ENCODE measurements around the gene RPIA. TPM values are rescaled to one million over a fixed set of nuclear protein-coding genes. Genes with fewer than 3 reads are reported as not detected.

Gene RPIA
- total RNA-seq, 1 experiment from 2014 or later, result 10.7 TPM

DNA sequence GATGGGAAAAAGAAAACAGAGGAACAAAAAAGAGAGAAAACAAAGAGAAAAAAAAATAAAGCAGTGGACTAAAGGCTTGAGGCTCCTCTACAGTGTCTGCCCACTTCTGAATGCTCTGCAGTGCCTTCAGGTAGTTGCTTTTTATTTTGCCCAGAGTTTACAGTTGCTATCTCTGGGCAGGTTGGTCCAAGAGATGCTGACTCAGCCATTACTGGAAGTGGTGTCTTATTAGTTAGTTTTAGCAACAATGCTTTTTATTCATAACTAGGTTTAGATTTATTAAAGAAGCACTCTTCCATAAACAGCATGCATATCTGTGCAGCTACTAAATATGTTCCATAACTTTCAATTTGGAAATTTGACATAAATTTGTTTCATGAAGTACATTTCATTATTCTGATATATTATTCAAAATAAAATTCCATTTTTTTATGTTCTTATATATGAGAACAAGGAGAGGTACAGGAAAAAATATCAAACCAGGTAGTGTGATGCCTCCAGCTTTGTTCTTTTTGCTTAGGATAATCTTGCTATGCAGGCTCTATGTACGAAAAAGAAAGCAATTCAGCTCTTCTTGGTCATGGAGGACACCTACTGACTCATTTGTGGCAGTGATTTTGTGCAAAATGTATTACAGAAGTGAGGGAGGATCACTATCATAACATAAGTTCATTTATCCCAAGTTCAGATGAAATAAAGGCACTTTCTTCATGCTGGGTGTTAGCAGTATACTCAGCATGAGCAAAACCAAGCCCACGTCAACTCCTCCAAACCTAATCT is 69.5 kb downstream of the RPIA start:
- no peak for ATAC-seq
- BruUV-seq (replicated peaks), result no TSS peak
- Histone ChIP-seq H3K36me3 (ENCODE audit: low read depth, low read length) (0 out of 2 replicates have a peak, but pooled peaks cover 2% of the 10 kb centered on the region), H3K4me2 (ENCODE audit: low read length) (no peak overlapping the region), H3K4me3 (ENCODE audit: low read length) (no peak overlapping the region), H2AFZ (ENCODE audit: low read length) (no peak overlapping the region), H3K9ac (ENCODE audit: low read length) (no peak overlapping the region), H3K27me3 (ENCODE audit: low read length) (no peaks in the 10 kb centered on the region), H3K79me2 (ENCODE audit: low read length) (no peaks in the 10 kb centered on the region), H3K4me1 (ENCODE audit: insufficient read depth, low read length) (no peaks in the 10 kb centered on the region), H3K9me3 (ENCODE audit: low read length) (no peaks in the 10 kb centered on the region), H3K27ac (ENCODE audit: low read length) (no peak overlapping the region), H4K20me1 (ENCODE audit: low read length) (no peaks in the 10 kb centered on the region), H3K9me2 (replicated peaks; ENCODE audit: low read length) (no peaks in the 10 kb centered on the region), H3F3A (ENCODE audit: low read length, unreplicated experiment) (no peaks in the 10 kb centered on the region)
- intact Hi-C loops (cut with micrococcal nuclease), result no loop called here
- no peak for DNase-seq
- ChIA-PET POLR2A (ENCODE audit: unreplicated experiment) (no interaction called here), CTCF (no interaction called here)
- TF ChIP-seq EZH2phosphoT487 (IDR thresholded peaks at IDR 0.05; ENCODE audit: borderline replicate concordance, low read length) (no peak), EZH2 (IDR thresholded peaks at IDR 0.05; ENCODE audit: low read length, unreplicated experiment) (no peak)
- TF ChIP-seq, protein P1, sequence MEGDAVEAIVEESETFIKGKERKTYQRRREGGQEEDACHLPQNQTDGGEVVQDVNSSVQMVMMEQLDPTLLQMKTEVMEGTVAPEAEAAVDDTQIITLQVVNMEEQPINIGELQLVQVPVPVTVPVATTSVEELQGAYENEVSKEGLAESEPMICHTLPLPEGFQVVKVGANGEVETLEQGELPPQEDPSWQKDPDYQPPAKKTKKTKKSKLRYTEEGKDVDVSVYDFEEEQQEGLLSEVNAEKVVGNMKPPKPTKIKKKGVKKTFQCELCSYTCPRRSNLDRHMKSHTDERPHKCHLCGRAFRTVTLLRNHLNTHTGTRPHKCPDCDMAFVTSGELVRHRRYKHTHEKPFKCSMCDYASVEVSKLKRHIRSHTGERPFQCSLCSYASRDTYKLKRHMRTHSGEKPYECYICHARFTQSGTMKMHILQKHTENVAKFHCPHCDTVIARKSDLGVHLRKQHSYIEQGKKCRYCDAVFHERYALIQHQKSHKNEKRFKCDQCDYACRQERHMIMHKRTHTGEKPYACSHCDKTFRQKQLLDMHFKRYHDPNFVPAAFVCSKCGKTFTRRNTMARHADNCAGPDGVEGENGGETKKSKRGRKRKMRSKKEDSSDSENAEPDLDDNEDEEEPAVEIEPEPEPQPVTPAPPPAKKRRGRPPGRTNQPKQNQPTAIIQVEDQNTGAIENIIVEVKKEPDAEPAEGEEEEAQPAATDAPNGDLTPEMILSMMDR (conservative IDR thresholded peaks at IDR 0.05; ENCODE audit: low read depth, low read length), result no peak

DNA sequence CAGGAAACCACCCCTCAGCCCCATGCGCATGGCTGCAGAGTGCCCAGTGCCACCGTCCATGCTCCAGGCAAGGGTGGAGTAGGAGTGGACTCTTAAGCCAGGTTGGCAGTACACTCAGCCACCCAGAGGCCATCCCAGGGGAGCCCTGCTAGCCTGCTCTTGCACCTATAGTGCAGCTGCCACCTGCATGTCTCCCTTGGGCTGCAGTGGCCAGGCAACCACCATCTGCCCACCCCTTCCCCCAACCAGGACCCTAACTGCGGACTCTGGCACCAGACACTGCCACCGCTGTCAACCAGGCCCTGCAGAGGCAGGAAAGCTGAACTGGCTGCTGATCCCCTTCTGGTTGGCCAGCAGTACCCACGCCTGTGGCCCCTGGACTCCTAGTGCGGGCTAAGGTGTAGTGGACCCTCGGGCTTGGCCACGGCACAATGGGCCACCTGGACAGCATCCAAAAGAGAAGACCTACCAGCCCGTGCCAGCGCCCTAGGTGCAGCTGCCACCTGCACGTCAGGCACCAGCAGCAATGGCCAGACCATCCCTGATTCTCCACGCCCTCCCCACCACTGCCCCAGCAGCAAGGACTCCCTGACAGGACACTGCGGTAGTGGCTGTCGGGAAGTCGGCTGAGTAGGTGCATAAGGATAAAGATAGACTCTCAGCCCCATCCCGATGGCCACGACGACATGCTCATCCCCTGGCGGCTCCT is 72.8 kb downstream of the RPIA start:
- intact Hi-C loops (cut with micrococcal nuclease), result no loop called here
- no peak for ATAC-seq

DNA sequence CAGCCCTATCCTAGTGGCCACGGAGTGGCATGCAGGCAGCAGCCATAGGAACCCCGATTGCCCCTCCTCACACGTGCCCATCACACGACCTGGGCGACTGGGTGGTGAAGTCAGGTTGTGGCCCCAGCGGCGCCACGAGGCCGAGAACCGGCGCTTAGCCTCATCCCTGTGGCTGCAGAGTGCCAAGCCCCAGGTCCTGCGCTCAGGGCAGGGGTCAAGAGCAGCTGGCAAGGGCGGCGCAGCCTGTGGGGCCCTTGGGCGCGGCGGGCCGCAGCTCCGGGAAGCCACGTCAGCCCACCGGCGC is 73.3 kb downstream of the RPIA start:
- CTCF ChIA-PET, result no interaction called here
- Histone ChIP-seq H3K79me2 (ENCODE audit: low read length) (no peaks in the 10 kb centered on the region), H3K4me1 (ENCODE audit: insufficient read depth, low read length) (no peaks in the 10 kb centered on the region), H3K27me3 (ENCODE audit: low read length) (peaks cover 15% of the 10 kb centered on the region), H3K27ac (ENCODE audit: low read length) (no peak overlapping the region), H4K20me1 (ENCODE audit: low read length) (no peaks in the 10 kb centered on the region), H3K4me3 (ENCODE audit: low read length) (no peak overlapping the region), H2AFZ (ENCODE audit: low read length) (no peak overlapping the region), H3K9me3 (ENCODE audit: low read length) (no peaks in the 10 kb centered on the region), H3F3A (ENCODE audit: low read length, unreplicated experiment) (no peaks in the 10 kb centered on the region), H3K36me3 (ENCODE audit: low read depth, low read length) (no peaks in the 10 kb centered on the region), H3K9ac (ENCODE audit: low read length) (no peak overlapping the region), H3K4me2 (ENCODE audit: low read length) (no peak overlapping the region), H3K9me2 (replicated peaks; ENCODE audit: low read length) (no peaks in the 10 kb centered on the region)
- POLR2A ChIA-PET (ENCODE audit: unreplicated experiment), result no interaction called here
- intact Hi-C loops (cut with micrococcal nuclease), result no loop called here
- DNase-seq (no peak), ATAC-seq (no peak)
- TF ChIP-seq EZH2 (IDR thresholded peaks at IDR 0.05; ENCODE audit: low read length, unreplicated experiment) (no peak), EZH2phosphoT487 (IDR thresholded peaks at IDR 0.05; ENCODE audit: borderline replicate concordance, low read length) (no peak)
- TF ChIP-seq, protein P1 (conservative IDR thresholded peaks at IDR 0.05; ENCODE audit: low read depth, low read length), result no peak
- BruUV-seq (replicated peaks), result no TSS peak

More for the DNA sequence above, 72.8 kb downstream of the RPIA start:
- Histone ChIP-seq H3K4me2 (ENCODE audit: low read length) (no peak overlapping the region), H3K4me3 (ENCODE audit: low read length) (no peak overlapping the region), H3F3A (ENCODE audit: low read length, unreplicated experiment) (no peaks in the 10 kb centered on the region), H3K9ac (ENCODE audit: low read length) (no peak overlapping the region), H2AFZ (ENCODE audit: low read length) (no peak overlapping the region), H3K9me3 (ENCODE audit: low read length) (no peaks in the 10 kb centered on the region), H3K27me3 (ENCODE audit: low read length) (peaks cover 11% of the 10 kb centered on the region), H3K27ac (ENCODE audit: low read length) (no peak overlapping the region), H3K36me3 (ENCODE audit: low read depth, low read length) (no peaks in the 10 kb centered on the region), H4K20me1 (ENCODE audit: low read length) (no peaks in the 10 kb centered on the region), H3K79me2 (ENCODE audit: low read length) (no peaks in the 10 kb centered on the region), H3K4me1 (ENCODE audit: insufficient read depth, low read length) (no peaks in the 10 kb centered on the region), H3K9me2 (replicated peaks; ENCODE audit: low read length) (no peaks in the 10 kb centered on the region)
- no peak for TF ChIP-seq EZH2phosphoT487 (IDR thresholded peaks at IDR 0.05; ENCODE audit: borderline replicate concordance, low read length)
- no peak for TF ChIP-seq EZH2 (IDR thresholded peaks at IDR 0.05; ENCODE audit: low read length, unreplicated experiment)
- BruUV-seq (replicated peaks), result no TSS peak
- no peak for DNase-seq
- CTCF ChIA-PET, result no interaction called here
- POLR2A ChIA-PET (ENCODE audit: unreplicated experiment), result no interaction called here

Data from PC-3 (cell line).